ENCODE measurements around the gene TEX12. TPM values are rescaled to one million over a fixed set of nuclear protein-coding genes. Genes with fewer than 3 reads are reported as not detected.

The TEX12 gene
- polyA plus RNA-seq, 3 donors = 0.43 TPM; not detected in 2

GRCh38 chr11:112121981-112122615 lies 45.1 kb upstream of the TEX12 start:
- Mint-ChIP-seq H3K27ac (peak overlapping the region in 4 of 7 donors; percentile 8 to 94 (median 65)), H3K9me3 (peaks cover 0 to 2% (median 0%) of the 10 kb centered on the region in 7 donors), H3K4me3 (no peak overlapping the region), H3K36me3 (peaks cover 3 to 8% of the 10 kb centered on the region in 2 donors), H3K4me1 (peaks cover 28% of the 10 kb centered on the region), H3K27me3 (ENCODE audit: low read depth in 3 of 3) (no peaks in the 10 kb centered on the region)
- H3K9me3 ChIP-seq (replicated peaks in 1 of 2; ENCODE audit: control insufficient read depth in 1 of 2, insufficient read depth in 1 of 2, low read length in 2 of 2) = no peaks in the 10 kb centered on the region
- H3K9ac ChIP-seq (ENCODE audit: insufficient read depth, low read length, poor library complexity, severe bottlenecking) = no peak overlapping the region
- peaks cover 22 to 29% of the 10 kb centered on the region in 2 donors for H3K4me1 ChIP-seq (ENCODE audit: control insufficient read depth in 1 of 2, insufficient read depth in 2 of 2, low read length in 2 of 2)
- H3K4me3 ChIP-seq (replicated peaks in 1 of 3; ENCODE audit: low read depth in 2 of 3, low read length in 3 of 3) = no peak overlapping the region
- DNase-seq = peak in 2 of 3 donors; percentile 16 to 71
- no peak overlapping the region for H3K4me2 ChIP-seq (replicated peaks; ENCODE audit: extremely low read depth, low read length, poor library complexity, severe bottlenecking)
- H3K36me3 ChIP-seq (replicated peaks in 1 of 2; ENCODE audit: control insufficient read depth in 1 of 2, insufficient read depth in 2 of 2, low read length in 2 of 2) = no peaks in the 10 kb centered on the region
- intact Hi-C loops (cut with micrococcal nuclease) = loop anchor here (5.0 kb wide), 1 partner anchor 35 kb away; no protein-coding TSS in a partner anchor
- no peak for TF ChIP-seq CTCF (IDR thresholded peaks at IDR 0.05)
- no peaks in the 10 kb centered on the region for H3K27me3 ChIP-seq (ENCODE audit: control insufficient read depth in 2 of 2, insufficient read depth in 2 of 2, low read length in 2 of 2)
- no CpG with 5 or more reads among the region's 5 CpGs for WGBS (ENCODE audit: insufficient coverage)
- H3K79me2 ChIP-seq (ENCODE audit: insufficient read depth, low read length) = no peaks in the 10 kb centered on the region
- H2AFZ ChIP-seq (ENCODE audit: insufficient read depth, low read depth, low read length, poor library complexity, severe bottlenecking) = no peak overlapping the region
- H3K27ac ChIP-seq (ENCODE audit: low read depth in 1 of 2, low read length in 2 of 2) = no peak overlapping the region
- no peaks in the 10 kb centered on the region for H4K20me1 ChIP-seq (ENCODE audit: insufficient read depth, low read length)

GRCh38 chr11:112123129-112123528 lies 44.0 kb upstream of the TEX12 start:
- TF ChIP-seq CTCF (IDR thresholded peaks at IDR 0.05) = no peak
- DNase-seq = no peak
- Mint-ChIP-seq H3K4me1 (peaks cover 28% of the 10 kb centered on the region), H3K9me3 (no peaks in the 10 kb centered on the region), H3K4me3 (no peak overlapping the region), H3K36me3 (peaks cover 3 to 8% of the 10 kb centered on the region in 2 donors), H3K27me3 (ENCODE audit: low read depth in 3 of 3) (no peaks in the 10 kb centered on the region), H3K27ac (peak overlapping the region in 1 of 7 donors; percentile 18)
- Histone ChIP-seq H3K9me3 (replicated peaks in 1 of 2; ENCODE audit: control insufficient read depth in 1 of 2, insufficient read depth in 1 of 2, low read length in 2 of 2) (no peaks in the 10 kb centered on the region), H4K20me1 (ENCODE audit: insufficient read depth, low read length) (no peaks in the 10 kb centered on the region), H2AFZ (ENCODE audit: insufficient read depth, low read depth, low read length, poor library complexity, severe bottlenecking) (no peak overlapping the region), H3K4me2 (replicated peaks; ENCODE audit: extremely low read depth, low read length, poor library complexity, severe bottlenecking) (no peak overlapping the region), H3K27ac (ENCODE audit: low read depth in 1 of 2, low read length in 2 of 2) (no peak overlapping the region), H3K9ac (ENCODE audit: insufficient read depth, low read length, poor library complexity, severe bottlenecking) (no peak overlapping the region), H3K79me2 (ENCODE audit: insufficient read depth, low read length) (no peaks in the 10 kb centered on the region), H3K4me1 (ENCODE audit: control insufficient read depth in 1 of 2, insufficient read depth in 2 of 2, low read length in 2 of 2) (peaks cover 22 to 29% of the 10 kb centered on the region in 2 donors), H3K27me3 (ENCODE audit: control insufficient read depth in 2 of 2, insufficient read depth in 2 of 2, low read length in 2 of 2) (no peaks in the 10 kb centered on the region), H3K36me3 (replicated peaks in 1 of 2; ENCODE audit: control insufficient read depth in 1 of 2, insufficient read depth in 2 of 2, low read length in 2 of 2) (no peaks in the 10 kb centered on the region), H3K4me3 (replicated peaks in 1 of 3; ENCODE audit: low read depth in 2 of 3, low read length in 3 of 3) (no peak overlapping the region)
- WGBS (ENCODE audit: insufficient coverage) = 100% methylated on average over 4 of the region's 4 CpGs
- intact Hi-C loops (cut with micrococcal nuclease) = loop anchor here (5.0 kb wide), 1 partner anchor 34 kb away; no protein-coding TSS in a partner anchor

All from CD14-positive monocyte (primary cell).